Cerebellar nuclear complex (tissue), 1 donor: ENCODE measurements around the gene ZDHHC14.
A peak's percentile ranks its signal among the peaks of the same experiment; 100 is the strongest.

Experiments
- DNase-seq, 2 experiments: peaks; one replicate each; lab custom pipeline; 2025; lab: John Stamatoyannopoulos, UW

Gene ZDHHC14

GRCh38 chr6:157492741-157493140 lies 111.8 kb downstream of the ZDHHC14 start:
- no peak for DNase-seq

- no peak for DNase-seq
Observed at GRCh38 chr6:157493173-157493572, 112.2 kb downstream of the ZDHHC14 start.

GRCh38 chr6:157493576-157493975 lies 112.6 kb downstream of the ZDHHC14 start:
- DNase-seq = no peak

DNA sequence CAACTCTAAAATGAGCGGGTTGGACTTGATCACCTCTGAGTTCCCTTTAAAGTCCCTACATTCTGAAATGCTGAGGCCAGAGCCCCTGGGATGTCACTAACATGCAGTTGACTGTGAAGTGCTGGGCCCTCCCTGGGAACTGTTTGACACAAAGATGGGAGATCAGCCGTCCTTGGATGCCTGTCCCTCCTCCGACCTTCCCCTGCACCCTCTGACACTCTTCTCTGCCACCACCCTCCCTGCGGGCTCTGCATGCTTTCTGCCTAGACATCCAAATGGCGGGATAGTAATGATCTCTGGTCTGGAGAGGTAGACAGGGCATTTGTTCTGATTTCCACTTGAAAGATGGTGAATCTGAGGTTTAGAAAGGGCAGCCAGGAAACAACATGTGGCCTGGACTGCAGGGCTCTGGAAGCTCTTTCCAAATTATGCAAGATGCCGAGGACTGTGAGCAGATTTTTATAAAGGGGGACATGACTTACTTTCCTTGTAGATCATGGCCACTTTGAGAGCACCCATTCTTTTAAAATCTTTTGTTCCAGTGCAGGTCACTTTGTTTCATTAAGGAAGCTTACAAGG lies 113.2 kb downstream of the ZDHHC14 start:
- DNase-seq = peak; percentile 41 to 43

- DNase-seq = no peak
Observed at GRCh38 chr6:157496534-157497095, 115.6 kb downstream of the ZDHHC14 start.

DNA sequence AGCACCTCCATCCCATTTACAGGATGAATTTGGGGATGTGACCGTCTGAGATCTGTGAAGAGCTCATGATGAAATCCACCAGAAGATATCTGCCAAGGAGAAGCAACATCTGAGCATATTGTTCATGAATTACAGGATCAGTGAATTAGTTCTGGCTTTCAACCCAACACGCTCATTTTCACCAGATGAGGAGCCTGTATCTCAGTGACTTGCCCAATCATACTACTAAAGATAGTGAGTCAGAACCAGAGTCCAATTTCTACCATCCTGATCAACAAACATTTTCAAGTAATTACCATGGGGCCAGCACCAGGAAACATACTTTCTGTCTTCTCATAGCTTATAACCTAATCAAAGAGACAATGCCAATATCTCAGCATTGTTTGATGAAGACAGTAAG lies 116.6 kb downstream of the ZDHHC14 start:
- no peak for DNase-seq

DNA sequence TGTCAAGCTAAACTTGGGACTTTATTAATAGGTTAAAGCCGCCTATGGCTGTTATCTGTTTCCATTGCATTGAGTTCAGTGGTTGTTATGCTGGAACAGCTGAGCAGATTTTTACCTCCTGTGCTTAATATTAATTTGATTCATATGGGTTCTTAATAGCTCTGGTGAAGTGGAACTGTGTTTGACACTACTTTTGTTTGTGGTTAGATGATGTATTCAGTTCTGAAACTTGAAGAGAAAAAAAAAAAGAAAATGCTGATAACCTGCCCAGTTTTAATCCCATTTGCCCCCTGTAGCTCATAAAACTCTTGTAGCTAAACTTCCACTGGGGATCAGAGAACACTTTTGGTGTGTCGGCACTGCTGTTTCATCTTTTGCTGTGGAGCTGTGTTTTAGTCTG lies 117.8 kb downstream of the ZDHHC14 start:
- DNase-seq = no peak

DNA sequence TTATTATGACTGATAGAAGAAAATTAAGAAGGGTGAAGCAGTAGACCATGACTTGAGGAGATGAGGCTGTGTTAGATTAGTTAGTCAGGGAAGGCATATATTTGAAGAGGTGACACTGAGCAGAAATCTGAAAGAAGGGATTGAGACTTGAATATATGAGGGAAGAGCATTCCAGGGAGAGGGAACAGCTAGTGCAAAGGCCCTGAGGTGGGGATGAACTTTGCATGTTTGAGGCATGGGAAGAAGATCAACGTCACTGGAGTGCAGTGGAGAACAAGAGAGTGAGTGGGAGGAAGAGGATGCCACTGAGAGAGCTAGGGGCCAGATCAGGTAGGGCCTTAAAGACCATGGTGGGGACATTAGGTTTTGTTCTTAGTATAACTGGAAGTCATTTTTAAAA lies 119.0 kb downstream of the ZDHHC14 start:
- no peak for DNase-seq

GRCh38 chr6:157503018-157503747 lies 122.2 kb downstream of the ZDHHC14 start:
- no peak for DNase-seq

DNA sequence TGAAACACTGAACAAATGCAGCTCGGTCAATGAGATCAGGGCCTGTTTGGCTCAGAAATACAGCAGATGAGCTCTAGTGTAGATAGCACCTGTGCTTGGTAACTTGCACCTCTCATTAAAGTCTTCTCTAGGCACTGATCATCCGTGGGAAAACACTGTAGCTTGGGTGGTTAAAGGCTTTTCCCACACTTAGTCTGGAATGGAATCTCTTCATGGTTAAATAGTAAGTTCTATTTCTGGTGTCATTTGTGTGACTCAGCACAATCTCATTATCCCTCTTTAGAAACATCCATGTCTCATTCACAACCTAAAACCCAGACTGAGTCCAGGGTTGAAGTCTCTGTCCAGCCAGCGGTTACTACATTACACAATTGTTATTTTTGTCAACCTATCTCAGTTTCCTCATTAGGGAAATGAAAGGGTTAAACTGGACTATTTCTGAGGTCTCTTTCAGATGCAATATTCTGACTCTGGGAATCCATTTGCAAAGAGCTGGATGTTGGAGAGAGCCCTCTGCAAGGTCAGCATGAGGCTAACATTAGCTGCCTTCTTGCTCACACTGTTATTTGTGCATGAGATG lies 125.0 kb downstream of the ZDHHC14 start:
- no peak for DNase-seq

DNA sequence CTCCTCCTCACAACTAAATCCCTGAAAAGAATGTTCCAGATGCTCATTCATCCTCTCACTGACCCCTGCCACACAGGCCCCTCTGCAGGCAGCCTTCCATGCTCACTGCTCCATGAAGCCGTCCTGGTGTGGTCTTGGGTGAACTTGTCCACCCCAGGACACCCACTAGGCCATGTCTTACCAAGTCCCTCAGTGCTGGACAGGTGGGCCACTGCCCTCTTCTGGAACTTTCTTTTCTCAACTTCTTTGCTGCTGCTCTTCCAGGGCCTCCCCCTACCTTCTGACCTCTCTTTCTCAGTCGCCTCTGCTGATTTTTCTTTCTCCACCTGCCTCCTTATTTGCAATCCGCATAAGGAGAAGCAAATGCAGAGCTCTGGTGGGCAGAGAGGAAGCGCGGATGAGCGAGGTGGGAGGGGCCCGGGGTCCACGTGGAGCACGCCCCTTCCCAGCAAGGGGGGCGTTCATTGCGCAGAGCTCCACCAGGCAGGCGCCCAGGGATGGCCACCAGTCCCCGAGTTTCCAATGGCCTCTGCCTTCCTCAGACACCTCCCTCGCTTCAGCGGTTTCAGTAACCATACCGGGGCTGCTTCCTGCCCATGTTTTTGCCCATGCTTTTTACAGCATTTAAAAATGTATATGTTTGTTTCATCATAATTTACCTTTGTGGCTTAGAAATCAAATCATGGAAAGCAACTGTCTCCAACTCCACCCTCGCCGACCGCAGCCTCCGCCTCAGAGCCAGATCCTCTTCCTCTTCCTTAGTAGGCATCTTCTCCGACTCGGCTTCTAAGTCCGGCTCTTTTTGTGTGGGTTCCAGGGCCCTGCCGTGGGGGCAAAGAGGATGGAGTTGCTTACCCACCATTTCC lies 129.6 kb downstream of the ZDHHC14 start:
- DNase-seq = no peak

GRCh38 chr6:157511682-157512381 lies 130.8 kb downstream of the ZDHHC14 start:
- no peak for DNase-seq

DNA sequence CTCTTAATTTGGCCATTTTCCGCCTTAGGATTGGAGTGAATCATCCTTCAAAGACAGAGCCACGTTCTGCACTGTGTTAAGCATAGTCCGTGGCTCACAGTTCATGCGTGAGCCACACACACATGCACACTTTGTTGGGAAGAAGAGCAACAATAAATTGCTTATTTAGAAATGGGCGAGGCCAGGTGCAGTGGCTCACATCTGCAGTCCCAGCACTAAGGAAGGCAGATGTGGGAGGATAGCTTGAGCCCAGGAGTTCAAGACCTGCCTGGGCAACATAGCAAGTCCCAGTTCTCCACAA lies 131.3 kb downstream of the ZDHHC14 start:
- DNase-seq = no peak

- DNase-seq = no peak
Observed at GRCh38 chr6:157513004-157513603, 132.1 kb downstream of the ZDHHC14 start.

- DNase-seq = peak in 1 of 2 experiments; percentile 11
Observed at GRCh38 chr6:157513619-157514485, 132.9 kb downstream of the ZDHHC14 start.

DNA sequence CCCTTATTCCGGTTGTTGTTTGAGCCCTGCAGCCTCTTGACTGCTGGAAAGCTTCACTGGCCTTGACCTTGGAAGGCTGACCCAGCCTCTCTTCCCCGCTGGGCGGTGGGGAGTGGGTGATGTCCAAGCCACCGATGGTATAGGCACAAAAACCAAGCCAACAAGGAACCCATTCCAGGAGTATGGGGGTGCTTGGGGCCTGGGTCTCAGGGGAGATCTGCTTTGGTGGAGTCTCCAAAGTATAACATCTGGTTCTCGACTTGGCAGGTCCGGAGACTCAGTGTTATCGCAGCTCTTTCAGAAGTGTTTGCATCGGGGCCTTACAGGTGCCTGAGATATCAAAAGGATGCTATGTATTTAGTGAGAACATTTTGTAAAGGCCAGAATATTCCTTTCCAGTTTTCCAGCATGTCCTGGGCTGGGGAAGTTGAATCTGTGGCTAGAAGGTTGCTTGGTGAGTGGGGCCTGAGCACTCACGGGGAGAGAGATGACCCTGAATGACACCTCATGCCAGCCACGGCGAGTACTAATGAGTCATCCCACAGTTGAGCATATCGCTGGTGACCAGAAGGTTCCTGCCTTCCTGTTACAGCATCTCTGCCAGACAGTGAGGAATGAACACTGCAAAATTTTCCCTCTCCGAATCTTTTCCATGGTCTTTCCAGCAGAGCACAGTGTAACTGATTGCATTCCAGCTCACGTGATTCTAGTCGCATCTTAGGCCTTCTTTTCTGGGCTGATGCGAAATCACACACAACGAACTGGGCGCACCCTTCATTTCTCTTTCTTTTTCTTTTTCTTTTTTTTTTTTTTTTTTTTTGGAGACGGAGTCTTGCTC lies 133.9 kb downstream of the ZDHHC14 start:
- DNase-seq = peak in 1 of 2 experiments; percentile 39

DNA sequence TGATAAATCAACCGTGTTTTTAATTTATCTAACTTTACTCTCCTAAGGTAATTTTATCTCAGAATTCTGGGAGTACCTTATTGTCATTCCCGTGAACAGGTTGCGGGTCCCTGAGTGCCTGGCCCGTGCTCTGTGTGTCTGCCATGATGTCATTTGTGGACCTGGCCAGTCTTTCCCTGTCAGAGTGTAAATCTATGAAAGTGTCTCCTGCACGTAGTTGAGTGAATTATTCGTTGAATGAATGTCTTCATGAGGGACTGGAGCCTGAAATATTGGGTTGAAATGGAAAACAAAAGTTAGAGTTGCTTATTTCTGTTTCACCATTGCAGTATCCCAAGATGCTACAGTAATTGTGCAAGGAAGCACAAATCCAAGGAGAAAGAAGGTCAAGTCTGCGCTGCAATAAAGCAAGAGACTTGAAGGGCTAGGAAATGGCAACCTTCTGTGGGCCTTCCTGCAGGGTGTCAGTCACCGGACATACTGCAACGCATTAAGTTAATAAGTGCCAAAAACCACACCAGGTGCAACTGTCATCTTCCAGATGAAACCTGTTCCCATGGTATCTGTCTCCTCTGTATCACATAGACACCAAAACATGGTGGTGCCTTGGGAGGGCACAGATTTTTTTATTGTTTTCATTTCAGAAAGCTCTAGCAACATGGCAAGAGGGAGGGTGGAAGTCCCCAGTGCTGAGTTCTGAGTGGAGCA lies 135.5 kb downstream of the ZDHHC14 start:
- DNase-seq = no peak

DNA sequence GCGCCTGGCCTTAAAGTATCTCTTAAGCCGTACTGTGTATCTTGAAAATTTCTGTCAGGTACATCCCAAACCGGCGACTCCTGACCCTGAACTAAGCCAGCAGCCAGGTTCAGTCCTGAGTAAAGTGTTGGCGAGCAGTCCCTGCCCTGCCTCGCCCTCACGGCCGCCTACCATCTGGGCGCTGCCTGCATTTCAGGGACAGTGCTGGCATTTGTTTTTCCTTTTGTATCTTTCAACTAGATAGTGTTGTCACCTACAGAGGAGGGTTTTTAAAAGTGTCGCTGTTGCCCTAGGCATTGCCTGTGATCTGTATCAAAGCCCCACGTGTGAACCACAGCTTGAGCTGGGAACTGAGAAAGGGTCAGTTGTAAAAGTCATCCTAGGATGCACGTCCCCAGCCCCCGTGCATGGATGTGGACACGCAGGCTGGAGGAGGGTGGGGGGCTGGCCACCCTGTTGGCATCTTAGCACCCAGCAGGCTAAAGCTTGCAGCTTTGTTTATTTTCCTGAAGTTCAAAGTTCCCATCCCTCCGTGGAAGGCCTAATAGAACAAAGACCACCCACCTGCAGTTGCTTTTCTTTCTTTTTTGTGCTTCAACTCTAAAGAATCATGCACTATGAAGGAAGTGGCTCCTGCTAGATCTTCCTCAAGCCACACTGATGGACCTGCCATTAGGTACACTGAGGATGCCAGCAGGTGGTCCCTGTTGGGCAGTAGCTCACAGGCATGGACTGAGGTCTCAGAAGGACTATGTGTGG lies 136.8 kb downstream of the ZDHHC14 start:
- no peak for DNase-seq
